Activated CD4-positive, alpha-beta T cell treated with anti-CD3 and anti-CD28 coated beads for 4 hours (primary cell): ENCODE data around the gene COL5A2.

Experiments used
- DNase-seq, 2 donors: peaks; one replicate each; pipeline ENCODE4 v3.0.0-alpha.2; 2020

Gene COL5A2

DNA sequence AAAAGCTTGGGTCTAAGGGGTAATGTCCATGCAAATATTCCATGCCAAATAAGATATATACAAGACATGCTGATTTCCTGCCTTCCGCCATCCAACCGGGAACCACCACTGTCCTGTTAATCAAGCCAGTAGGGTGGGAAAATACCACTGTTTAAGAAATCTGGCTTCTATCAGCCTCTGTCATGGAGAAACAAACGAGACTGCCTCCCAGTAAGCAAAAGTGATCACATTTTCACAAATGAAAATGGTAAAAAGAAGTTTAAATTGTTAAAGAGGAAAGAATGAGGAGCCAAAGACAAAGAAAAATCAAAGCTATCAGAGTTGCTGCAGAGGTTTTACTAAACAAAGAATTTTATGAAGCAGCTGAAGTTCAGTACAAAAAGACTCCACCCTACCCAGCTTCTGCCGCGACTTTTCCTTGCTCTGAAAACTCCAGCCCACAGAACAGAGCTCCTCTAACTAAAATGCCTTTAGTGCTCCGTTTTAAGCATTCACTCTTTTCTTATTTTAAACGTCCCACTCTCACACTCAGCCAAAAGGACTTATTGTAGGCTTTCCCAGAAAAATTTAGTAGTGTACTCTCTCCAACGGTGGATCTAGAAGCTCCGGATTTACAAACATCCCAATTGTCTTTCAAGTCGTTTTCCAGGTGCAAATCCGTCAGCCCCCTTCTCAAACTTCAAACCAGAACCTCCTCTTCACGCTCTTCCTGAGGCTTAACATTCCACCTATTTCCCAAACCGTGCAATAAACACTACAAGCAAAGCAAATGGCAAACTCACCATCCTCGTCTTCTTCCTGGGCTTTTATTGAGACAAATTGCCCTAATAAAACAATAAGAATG lies 613 bp downstream of the COL5A2 start:
- DNase-seq = no peak

GRCh38 chr2:189178054-189178453 lies 1.5 kb downstream of the COL5A2 start:
- DNase-seq = no peak

DNA sequence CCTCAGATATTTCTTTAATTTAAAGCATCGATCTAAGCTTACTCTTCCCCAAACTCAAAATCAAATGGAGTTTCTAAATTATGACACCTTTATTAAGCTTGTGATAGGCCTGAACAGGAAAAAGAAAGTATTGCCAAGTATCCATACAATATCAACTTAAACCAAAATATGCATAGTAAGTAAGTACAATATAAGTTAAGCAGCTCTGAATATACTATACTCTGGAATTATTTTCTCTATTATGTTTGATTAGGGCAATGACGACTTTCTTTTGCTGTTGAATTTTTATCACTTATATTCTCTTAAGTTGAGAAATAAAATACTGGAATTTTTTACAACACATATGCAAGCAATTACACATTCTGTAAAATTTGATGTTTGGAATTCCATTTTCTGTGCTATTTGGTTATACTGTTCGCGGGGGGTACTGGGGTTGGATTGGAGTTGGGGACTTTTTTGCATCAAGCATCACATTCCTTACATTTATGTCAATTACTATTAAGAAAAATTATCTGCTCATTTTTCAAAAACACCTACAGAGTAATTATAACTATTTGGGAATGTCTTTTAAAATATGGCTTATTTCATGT lies 2.2 kb downstream of the COL5A2 start:
- no peak for DNase-seq

DNA sequence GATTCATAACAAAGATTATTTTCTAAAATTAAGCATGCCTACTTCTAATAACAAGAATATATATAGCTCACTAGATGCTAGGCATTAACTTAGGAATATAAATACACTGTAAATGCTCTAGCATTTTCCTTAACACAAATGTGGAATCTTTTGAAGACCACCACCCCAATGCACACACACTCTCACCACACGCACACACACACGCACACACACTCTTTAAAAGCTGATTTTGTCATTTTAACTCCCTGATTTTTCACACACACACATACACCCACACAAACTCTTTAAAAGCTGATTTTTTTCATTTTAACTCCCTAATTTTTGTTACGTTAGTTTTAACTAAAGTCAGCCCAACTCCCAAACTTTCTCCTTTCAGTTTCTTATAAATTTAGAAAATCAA lies 3.0 kb downstream of the COL5A2 start:
- DNase-seq = no peak

GRCh38 chr2:189175869-189176433 lies 3.6 kb downstream of the COL5A2 start:
- DNase-seq = no peak

- DNase-seq = no peak
Observed at GRCh38 chr2:189171956-189172609, 7.5 kb downstream of the COL5A2 start.

DNA sequence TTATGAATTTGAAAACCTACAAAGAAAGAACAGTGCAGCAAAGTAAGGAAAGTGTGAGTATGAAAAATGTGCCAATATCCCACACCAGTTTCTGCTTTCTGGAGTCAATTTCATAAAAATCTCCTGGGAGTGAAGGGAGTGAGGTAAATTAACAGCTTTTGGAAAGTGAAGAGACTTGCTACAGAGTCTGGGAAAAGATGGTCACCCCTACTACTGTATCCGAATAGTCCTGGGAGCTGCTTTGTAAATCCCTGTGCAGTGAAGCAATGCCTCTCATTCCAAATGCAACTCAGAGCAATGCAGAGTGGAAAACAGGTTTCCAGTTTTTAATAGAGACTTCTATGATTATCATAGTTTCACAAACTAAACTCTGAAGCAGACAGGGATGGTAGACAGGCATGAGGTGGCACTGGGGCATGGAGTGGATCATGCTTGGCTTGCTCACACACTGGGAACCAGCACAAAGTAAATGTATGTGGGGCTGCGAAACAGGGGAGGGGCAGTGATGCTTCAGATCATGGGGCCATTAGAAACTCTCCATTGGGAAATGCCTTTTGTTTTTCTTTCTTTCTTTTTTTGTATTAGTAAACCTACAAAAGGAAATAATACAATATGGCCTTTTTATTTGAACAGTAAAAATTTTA lies 10.6 kb downstream of the COL5A2 start:
- DNase-seq = no peak

DNA sequence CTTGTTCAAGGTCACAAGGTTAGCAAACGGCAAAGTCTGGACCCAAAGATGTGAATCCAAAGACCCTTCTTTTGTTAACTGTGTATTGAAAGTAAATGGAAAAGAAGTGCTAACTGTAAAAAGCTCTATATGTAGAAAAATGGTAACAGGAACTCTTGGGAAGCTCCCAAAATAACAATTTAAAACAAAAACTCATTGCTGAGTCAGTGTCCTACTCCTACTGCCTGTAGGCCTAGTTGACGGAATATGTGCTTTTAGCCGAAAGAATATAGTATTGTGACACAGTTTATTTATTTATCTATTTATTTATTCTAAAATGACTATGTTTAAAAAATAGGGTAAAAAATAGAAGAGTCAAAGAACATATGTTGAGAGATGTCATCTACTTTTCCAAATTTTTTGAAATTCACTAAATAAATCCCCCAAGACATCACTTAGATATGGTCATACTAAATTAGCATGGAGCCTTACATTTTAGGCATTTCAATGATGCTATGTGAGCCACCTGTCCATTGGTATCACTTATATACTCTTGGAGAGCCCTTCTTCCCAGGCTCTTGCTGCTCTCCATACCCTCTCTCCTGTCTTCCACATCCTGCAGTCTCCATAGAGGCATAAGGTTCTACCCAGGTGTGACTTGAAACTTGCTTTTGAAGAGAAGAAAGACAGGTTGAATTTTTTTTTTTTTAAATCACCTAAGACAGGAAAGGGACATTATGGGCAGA lies 13.7 kb downstream of the COL5A2 start:
- no peak for DNase-seq

DNA sequence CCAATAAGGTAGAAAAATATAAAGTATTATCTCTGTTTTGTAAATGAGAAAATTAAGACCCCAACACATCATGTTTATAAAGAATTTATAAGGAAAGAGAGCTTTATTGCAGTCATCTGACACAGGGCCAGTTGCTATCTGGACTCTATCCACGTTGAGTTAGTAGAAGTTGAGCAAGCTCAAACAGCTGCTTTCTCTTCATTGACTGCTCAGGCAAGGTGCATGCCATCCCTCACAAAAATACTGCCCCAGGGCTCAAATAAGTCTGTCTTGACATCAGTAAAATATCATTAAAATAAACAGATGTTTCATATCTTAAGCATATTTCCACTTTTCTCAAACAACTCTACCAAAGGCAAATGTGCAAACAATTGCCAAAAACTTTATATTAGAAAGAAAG lies 14.8 kb downstream of the COL5A2 start:
- DNase-seq = no peak

GRCh38 chr2:189163889-189164288 lies 15.7 kb downstream of the COL5A2 start:
- no peak for DNase-seq

DNA sequence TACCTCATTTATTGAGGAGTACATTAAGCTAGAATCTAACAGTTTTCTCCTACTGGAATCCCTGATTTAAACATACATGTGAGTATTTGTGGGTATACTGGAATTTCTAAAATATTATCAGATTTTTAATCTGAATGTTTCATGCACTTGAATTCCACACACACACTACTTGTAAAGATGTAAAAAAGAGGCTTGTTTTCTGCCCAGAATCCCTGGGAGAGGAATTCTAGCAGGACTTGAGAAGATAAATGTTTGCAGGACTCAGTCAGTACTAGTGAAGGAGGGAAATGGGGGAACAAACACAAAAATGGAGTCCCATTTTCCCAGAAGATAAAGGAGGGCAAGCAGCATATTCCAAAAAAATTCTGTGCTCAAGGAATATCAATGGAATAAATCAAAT lies 17.0 kb downstream of the COL5A2 start:
- no peak for DNase-seq

GRCh38 chr2:189161894-189162293 lies 17.7 kb downstream of the COL5A2 start:
- no peak for DNase-seq

DNA sequence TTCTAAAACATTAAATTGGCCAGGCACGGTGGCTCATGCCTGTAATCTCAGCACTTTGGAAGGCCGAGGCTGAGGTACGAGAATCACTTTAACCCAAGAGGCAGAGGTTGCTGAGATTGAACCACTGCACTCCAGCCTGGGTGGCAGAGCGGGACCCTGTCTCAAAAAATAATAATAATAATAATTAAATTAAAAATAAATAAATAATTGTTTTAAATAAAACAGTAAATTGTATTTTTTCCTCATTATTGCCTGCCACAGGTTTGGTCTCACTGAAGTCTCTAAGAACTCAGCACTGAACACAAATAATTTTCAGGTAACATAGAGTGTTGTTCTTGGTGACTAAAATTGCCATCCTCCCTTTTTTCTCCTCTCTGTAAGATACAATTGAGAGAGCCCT lies 19.8 kb downstream of the COL5A2 start:
- DNase-seq = no peak

DNA sequence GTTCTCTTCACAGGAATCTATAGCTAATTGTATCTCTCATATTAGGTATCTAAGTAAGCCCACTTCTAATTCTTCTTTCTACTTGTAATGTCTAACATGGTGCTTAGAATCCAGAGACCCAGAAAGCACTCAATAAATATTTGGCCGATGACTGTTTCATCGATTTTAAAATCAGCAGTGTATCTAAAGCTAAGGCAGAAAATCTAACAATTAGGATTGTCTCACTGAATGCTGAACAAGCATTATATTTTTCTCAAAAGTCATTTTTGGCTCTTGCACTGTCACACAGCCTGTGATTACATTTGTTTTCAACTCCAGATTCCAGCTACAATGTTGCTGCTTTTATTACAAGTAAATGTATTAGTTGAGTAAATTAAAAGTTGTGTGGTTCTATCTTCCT lies 20.3 kb downstream of the COL5A2 start:
- DNase-seq = no peak

DNA sequence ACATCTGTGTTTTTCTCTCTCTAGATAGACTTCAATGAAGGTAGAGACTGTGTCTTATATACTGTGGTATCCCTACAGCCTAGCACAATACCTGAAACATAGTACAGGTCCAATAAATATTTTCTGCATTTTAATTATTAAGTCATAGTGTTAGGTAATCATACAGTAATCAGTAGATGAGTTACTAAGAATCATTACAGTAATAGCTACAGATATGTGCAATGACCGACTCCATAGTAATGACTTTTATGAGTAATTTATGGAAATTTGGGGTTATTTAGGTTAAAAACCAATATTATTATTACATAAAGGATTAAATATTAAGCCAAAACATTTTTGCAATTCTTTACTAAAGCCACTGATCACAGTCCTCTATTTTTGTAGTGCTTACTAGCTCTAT lies 21.6 kb downstream of the COL5A2 start:
- no peak for DNase-seq

DNA sequence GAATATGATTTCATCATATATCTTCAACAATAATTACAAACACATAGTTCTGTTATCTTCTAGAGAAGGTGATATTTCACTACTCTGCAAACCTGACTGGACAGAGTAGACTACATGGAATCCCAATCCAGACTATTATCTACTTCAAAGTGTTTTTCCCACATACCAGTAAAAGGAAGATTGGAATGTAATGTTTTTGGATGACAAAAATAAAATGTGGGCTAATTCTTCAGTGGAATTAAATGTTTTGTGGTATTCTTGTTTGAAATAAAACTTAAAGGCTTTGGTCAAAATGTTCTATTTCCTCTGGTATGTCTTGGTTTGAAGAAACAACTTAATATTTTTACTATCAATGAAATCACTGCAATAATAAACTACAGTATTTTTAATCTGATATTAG lies 22.1 kb downstream of the COL5A2 start:
- DNase-seq = no peak

- no peak for DNase-seq
Observed at GRCh38 chr2:189155795-189156194, 23.8 kb downstream of the COL5A2 start.

- DNase-seq = no peak
Observed at GRCh38 chr2:189153619-189154018, 25.9 kb downstream of the COL5A2 start.

- DNase-seq = no peak
Observed at GRCh38 chr2:189152483-189152882, 27.1 kb downstream of the COL5A2 start.

DNA sequence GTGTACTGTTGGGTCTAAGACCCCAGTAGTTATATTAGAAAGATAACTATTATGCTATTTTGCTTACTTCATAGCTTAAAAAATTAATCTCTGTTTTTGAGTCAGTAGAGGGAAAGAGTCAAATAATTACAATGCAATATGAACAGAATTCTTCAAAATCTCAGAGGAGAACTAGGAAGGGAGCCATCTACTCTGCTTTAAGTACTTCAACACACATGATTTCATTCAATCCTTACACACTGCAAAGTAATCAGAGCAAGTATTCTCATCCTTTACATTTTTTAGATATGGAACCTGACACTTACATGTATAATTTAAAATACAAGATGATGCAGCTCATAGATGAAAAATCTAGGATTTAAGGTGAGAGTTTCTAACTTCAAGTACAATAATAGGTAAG lies 27.7 kb downstream of the COL5A2 start:
- DNase-seq = no peak

DNA sequence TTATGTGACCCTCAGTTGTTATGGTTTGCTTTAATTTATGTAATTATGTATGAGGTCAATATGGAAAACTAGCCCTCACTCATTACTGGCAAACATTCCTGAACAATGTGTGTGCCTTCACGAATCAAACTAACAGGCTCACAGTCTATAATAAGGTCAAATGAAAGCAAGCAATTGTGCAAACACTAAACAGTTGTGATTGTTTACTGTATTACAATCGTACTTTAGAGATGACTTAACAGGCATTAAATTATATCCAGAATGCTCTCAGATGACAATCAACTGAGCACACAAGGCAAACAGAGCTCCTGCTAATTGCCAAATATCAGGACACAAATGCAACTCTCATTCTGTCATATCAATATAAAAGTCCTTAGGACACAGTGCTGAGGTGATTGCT lies 29.5 kb downstream of the COL5A2 start:
- no peak for DNase-seq

DNA sequence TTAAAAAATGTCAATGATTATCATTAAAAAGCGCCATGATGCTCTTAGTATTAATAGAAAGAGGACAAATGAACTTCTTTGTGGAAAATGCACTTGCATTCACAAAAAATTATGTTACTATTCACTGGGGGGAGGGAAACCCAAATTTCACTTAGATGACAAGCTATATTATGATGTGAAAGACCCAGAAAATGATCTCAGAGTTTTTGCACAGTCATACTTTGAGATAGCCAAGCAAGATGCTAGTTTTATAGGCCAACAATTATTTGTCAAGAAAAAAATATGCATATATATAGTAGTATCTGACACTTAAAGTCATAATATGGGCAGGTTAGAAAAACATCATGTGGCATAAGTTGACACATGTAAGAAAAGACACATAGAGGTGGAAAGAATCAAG lies 31.6 kb downstream of the COL5A2 start:
- no peak for DNase-seq

DNA sequence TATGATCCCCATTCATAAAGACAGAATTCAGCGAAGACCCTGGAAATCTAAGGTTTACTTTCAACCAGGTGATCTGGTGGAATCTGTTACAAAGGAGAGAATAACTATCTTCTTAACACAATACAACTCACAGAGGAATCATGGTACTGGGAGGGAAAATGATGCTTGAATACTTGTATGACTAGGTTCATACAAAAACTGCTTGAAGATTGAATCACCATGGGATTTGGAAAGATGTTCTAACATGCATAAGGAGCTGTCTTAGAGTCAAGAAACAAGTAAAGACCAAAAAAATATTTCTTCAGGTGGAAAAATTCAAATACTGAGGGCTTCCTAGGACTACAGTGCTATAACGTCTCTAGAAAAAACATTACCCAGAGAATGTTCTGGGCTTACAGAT lies 32.2 kb downstream of the COL5A2 start:
- DNase-seq = no peak
